ENCODE results near the gene GAS7.

DNA sequence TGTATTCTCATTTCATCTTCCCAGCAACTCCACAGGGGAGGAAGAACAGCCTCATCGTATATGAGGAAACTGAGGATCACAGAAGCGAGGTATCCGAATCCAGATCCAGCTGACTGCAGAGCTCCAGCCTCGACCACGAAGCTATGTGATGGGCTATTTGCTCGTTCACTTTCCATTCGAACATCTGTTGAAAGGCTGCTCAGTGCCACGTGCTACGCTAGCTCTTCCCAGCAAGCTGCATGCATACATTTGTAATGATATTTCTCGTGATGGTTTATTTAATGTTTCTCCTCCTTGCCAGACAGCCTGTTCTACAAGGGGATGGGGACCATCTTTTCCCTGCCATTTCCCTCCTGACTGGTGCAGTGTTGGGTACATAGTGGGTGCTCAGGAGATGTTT is 244.9 kb downstream of the GAS7 start:
- TF ChIP-seq, protein P1, sequence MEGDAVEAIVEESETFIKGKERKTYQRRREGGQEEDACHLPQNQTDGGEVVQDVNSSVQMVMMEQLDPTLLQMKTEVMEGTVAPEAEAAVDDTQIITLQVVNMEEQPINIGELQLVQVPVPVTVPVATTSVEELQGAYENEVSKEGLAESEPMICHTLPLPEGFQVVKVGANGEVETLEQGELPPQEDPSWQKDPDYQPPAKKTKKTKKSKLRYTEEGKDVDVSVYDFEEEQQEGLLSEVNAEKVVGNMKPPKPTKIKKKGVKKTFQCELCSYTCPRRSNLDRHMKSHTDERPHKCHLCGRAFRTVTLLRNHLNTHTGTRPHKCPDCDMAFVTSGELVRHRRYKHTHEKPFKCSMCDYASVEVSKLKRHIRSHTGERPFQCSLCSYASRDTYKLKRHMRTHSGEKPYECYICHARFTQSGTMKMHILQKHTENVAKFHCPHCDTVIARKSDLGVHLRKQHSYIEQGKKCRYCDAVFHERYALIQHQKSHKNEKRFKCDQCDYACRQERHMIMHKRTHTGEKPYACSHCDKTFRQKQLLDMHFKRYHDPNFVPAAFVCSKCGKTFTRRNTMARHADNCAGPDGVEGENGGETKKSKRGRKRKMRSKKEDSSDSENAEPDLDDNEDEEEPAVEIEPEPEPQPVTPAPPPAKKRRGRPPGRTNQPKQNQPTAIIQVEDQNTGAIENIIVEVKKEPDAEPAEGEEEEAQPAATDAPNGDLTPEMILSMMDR (conservative IDR thresholded peaks at IDR 0.05; ENCODE audit: low read depth in 2 of 2) = no peak
- no peak for TF ChIP-seq POLR2AphosphoS5 (IDR thresholded peaks at IDR 0.05; ENCODE audit: low read depth)
- no peak for TF ChIP-seq EZH2 (IDR thresholded peaks at IDR 0.05; ENCODE audit: low read depth, unreplicated experiment)
- no peak for TF ChIP-seq EZH2phosphoT487 (IDR thresholded peaks at IDR 0.05; ENCODE audit: unreplicated experiment)
- TF ChIP-seq, protein P2, sequence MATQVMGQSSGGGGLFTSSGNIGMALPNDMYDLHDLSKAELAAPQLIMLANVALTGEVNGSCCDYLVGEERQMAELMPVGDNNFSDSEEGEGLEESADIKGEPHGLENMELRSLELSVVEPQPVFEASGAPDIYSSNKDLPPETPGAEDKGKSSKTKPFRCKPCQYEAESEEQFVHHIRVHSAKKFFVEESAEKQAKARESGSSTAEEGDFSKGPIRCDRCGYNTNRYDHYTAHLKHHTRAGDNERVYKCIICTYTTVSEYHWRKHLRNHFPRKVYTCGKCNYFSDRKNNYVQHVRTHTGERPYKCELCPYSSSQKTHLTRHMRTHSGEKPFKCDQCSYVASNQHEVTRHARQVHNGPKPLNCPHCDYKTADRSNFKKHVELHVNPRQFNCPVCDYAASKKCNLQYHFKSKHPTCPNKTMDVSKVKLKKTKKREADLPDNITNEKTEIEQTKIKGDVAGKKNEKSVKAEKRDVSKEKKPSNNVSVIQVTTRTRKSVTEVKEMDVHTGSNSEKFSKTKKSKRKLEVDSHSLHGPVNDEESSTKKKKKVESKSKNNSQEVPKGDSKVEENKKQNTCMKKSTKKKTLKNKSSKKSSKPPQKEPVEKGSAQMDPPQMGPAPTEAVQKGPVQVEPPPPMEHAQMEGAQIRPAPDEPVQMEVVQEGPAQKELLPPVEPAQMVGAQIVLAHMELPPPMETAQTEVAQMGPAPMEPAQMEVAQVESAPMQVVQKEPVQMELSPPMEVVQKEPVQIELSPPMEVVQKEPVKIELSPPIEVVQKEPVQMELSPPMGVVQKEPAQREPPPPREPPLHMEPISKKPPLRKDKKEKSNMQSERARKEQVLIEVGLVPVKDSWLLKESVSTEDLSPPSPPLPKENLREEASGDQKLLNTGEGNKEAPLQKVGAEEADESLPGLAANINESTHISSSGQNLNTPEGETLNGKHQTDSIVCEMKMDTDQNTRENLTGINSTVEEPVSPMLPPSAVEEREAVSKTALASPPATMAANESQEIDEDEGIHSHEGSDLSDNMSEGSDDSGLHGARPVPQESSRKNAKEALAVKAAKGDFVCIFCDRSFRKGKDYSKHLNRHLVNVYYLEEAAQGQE (IDR thresholded peaks at IDR 0.05; ENCODE audit: unreplicated experiment) = no peak
- no peak for TF ChIP-seq CREB1 (CRISPR knock-in tag; IDR thresholded peaks at IDR 0.05; ENCODE audit: low read depth)
- no peak for TF ChIP-seq ZNF114 (CRISPR knock-in tag; IDR thresholded peaks at IDR 0.05)
- no peak for TF ChIP-seq ZNF331 (CRISPR knock-in tag; IDR thresholded peaks at IDR 0.05; ENCODE audit: low read depth)
